ENCODE results near the gene VPS4B. TPM values are rescaled to one million over a fixed set of nuclear protein-coding genes. Genes with fewer than 3 reads are reported as not detected.

Gene VPS4B
- total and polyA plus RNA-seq, 2 donors (not counting 3 experiments of a cell fraction or from before 2014, with no cell fraction given) = 10.5 to 54.7 TPM

- TF ChIP-seq, protein P1, sequence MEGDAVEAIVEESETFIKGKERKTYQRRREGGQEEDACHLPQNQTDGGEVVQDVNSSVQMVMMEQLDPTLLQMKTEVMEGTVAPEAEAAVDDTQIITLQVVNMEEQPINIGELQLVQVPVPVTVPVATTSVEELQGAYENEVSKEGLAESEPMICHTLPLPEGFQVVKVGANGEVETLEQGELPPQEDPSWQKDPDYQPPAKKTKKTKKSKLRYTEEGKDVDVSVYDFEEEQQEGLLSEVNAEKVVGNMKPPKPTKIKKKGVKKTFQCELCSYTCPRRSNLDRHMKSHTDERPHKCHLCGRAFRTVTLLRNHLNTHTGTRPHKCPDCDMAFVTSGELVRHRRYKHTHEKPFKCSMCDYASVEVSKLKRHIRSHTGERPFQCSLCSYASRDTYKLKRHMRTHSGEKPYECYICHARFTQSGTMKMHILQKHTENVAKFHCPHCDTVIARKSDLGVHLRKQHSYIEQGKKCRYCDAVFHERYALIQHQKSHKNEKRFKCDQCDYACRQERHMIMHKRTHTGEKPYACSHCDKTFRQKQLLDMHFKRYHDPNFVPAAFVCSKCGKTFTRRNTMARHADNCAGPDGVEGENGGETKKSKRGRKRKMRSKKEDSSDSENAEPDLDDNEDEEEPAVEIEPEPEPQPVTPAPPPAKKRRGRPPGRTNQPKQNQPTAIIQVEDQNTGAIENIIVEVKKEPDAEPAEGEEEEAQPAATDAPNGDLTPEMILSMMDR (IDR thresholded peaks at IDR 0.05; ENCODE audit: extremely low read depth in 1 of 2, insufficient read depth in 1 of 2, low read depth in 1 of 2, low read length in 2 of 2) = no peak
- TF ChIP-seq EZH2 (IDR thresholded peaks at IDR 0.05; ENCODE audit: borderline replicate concordance, low read depth, low read length, severe bottlenecking) = no peak
- intact Hi-C loops (cut with micrococcal nuclease) (no loop called here), dilution Hi-C loops (cut with MboI; ENCODE audit: extremely low pct_ligation_motif_present, low sequenced_read_pairs) (no loop called here)
- Histone ChIP-seq H3K27me3 (ENCODE audit: control insufficient read depth in 2 of 2, insufficient read depth in 2 of 2, low read length in 2 of 2) (no peaks in the 10 kb centered on the region), H3K4me1 (ENCODE audit: control insufficient read depth, extremely low read depth, insufficient read depth, low read length) (no peaks in the 10 kb centered on the region), H3K4me2 (ENCODE audit: insufficient read depth, low read length) (no peak overlapping the region), H3K9ac (replicated peaks; ENCODE audit: extremely low read depth, insufficient read depth, low read length) (no peak overlapping the region), H3K79me2 (ENCODE audit: control insufficient read depth, insufficient read depth, low read length) (no peaks in the 10 kb centered on the region), H4K20me1 (replicated peaks; ENCODE audit: control insufficient read depth, extremely low read depth, insufficient read depth, low read length) (no peaks in the 10 kb centered on the region), H3K36me3 (ENCODE audit: control insufficient read depth in 2 of 2, extremely low read depth in 1 of 2, insufficient read depth in 2 of 2, low read length in 2 of 2) (peaks cover 4 to 14% of the 10 kb centered on the region in 2 experiments), H2AFZ (ENCODE audit: low read depth, low read length) (no peak overlapping the region), H3K27ac (ENCODE audit: insufficient read depth, low read depth, low read length) (no peak overlapping the region), H3K4me3 (replicated peaks in 1 of 3; ENCODE audit: insufficient read depth in 1 of 3, low read depth in 1 of 3, low read length in 3 of 3) (no peak overlapping the region), H3K9me3 (replicated peaks; ENCODE audit: control insufficient read depth, insufficient read depth, low read length) (no peaks in the 10 kb centered on the region), H3K9me1 (replicated peaks; ENCODE audit: control insufficient read depth, extremely low read depth, insufficient read depth, low read length) (no peaks in the 10 kb centered on the region)
- CTCF ChIA-PET = interaction anchor here (1.2 to 1.3 kb wide), 2 partner anchors 10 to 22 kb away, joined by 3 to 4 read pairs; no protein-coding TSS in a partner anchor
- FAIRE-seq (no peak), DNase-seq (ENCODE audit: low read depth, low spot score) (no peak)
- POLR2A ChIA-PET = no interaction called here
- BruUV-seq (replicated peaks) = no TSS peak
Observed at GRCh38 chr18:63394954-63395353, 27.3 kb downstream of the VPS4B start.

GRCh38 chr18:63387861-63388260 lies 34.4 kb downstream of the VPS4B start:
- peaks cover 5 to 6% of the 10 kb centered on the region in 2 experiments for H3K36me3 ChIP-seq (ENCODE audit: control insufficient read depth in 2 of 2, extremely low read depth in 1 of 2, insufficient read depth in 2 of 2, low read length in 2 of 2)
- dilution Hi-C loops (cut with MboI; ENCODE audit: extremely low pct_ligation_motif_present, low sequenced_read_pairs) (no loop called here), intact Hi-C loops (cut with micrococcal nuclease) (no loop called here)
- TF ChIP-seq POLR2A (IDR thresholded peaks at IDR 0.05; ENCODE audit: low read depth, low read length) = no peak
- TF ChIP-seq POLR2AphosphoS5 (IDR thresholded peaks at IDR 0.05; ENCODE audit: insufficient read depth, low read depth, low read length) = no peak
- no peak for TF ChIP-seq FOS (IDR thresholded peaks at IDR 0.05; ENCODE audit: borderline replicate concordance, insufficient read depth, low read length)
- TF ChIP-seq, protein P1 (IDR thresholded peaks at IDR 0.05; ENCODE audit: extremely low read depth in 1 of 2, insufficient read depth in 1 of 2, low read depth in 1 of 2, low read length in 2 of 2) = no peak
- no peak for TF ChIP-seq GATA2 (IDR thresholded peaks at IDR 0.05; ENCODE audit: insufficient read depth, insufficient read length, low read depth, low read length)
- DNase-seq (ENCODE audit: low read depth, low spot score) (no peak), FAIRE-seq (no peak)
- H2AFZ ChIP-seq (ENCODE audit: low read depth, low read length) = no peak overlapping the region
- no peaks in the 10 kb centered on the region for H3K4me1 ChIP-seq (ENCODE audit: control insufficient read depth, extremely low read depth, insufficient read depth, low read length)
- H4K20me1 ChIP-seq (replicated peaks; ENCODE audit: control insufficient read depth, extremely low read depth, insufficient read depth, low read length) = no peaks in the 10 kb centered on the region
- H3K27ac ChIP-seq (ENCODE audit: insufficient read depth, low read depth, low read length) = no peak overlapping the region
- H3K4me3 ChIP-seq (replicated peaks in 1 of 3; ENCODE audit: insufficient read depth in 1 of 3, low read depth in 1 of 3, low read length in 3 of 3) = no peak overlapping the region
- ChIA-PET CTCF (interaction anchor here (0.6 kb wide), 1 partner anchor 47 kb away, joined by 3 read pairs; no protein-coding TSS in a partner anchor), POLR2A (interaction anchor here (0.7 kb wide), 1 partner anchor 20 kb away, joined by 5 read pairs; no protein-coding TSS in a partner anchor)
- no peaks in the 10 kb centered on the region for H3K9me3 ChIP-seq (replicated peaks; ENCODE audit: control insufficient read depth, insufficient read depth, low read length)
- no peak overlapping the region for H3K9ac ChIP-seq (replicated peaks; ENCODE audit: extremely low read depth, insufficient read depth, low read length)
- H3K27me3 ChIP-seq (ENCODE audit: control insufficient read depth in 2 of 2, insufficient read depth in 2 of 2, low read length in 2 of 2) = no peaks in the 10 kb centered on the region
- H3K4me2 ChIP-seq (ENCODE audit: insufficient read depth, low read length) = no peak overlapping the region
- H3K79me2 ChIP-seq (ENCODE audit: control insufficient read depth, insufficient read depth, low read length) = no peaks in the 10 kb centered on the region
- no TSS peak for BruUV-seq (replicated peaks)
- no peaks in the 10 kb centered on the region for H3K9me1 ChIP-seq (replicated peaks; ENCODE audit: control insufficient read depth, extremely low read depth, insufficient read depth, low read length)
